SKM-1 treated with dmso at 0.1 percent for 144 hours (cell line): ENCODE measurements around the gene EIF2D.
"Not testable (repeated sequence)": the region's sequence is repeated elsewhere in the genome, so short reads cannot be mapped to it uniquely, and the experiment has no call there.

Experiments used
- DNase-seq: peaks from one replicate; lab custom pipeline; 2025; ENCODE audit not compliant: unreplicated experiment; lab: John Stamatoyannopoulos, UW

Gene EIF2D

DNA sequence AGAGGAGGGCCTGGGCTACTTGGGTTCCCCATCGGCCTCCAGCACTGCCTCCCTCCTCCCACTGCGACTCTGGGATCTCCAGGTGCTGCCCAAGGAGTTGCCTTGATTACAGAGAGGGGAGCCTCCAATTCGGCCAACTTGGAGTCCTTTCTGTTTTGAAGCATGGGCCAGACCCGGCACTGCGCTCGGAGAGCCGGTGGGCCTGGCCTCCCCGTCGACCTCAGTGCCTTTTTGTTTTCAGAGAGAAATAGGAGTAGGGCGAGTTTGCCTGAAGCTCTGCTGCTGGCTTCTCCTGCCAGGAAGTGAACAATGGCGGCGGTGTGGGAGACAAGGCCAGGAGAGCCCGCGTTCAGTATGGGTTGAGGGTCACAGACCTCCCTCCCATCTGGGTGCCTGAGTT lies 24.4 kb downstream of the EIF2D start:
- no peak for DNase-seq

DNA sequence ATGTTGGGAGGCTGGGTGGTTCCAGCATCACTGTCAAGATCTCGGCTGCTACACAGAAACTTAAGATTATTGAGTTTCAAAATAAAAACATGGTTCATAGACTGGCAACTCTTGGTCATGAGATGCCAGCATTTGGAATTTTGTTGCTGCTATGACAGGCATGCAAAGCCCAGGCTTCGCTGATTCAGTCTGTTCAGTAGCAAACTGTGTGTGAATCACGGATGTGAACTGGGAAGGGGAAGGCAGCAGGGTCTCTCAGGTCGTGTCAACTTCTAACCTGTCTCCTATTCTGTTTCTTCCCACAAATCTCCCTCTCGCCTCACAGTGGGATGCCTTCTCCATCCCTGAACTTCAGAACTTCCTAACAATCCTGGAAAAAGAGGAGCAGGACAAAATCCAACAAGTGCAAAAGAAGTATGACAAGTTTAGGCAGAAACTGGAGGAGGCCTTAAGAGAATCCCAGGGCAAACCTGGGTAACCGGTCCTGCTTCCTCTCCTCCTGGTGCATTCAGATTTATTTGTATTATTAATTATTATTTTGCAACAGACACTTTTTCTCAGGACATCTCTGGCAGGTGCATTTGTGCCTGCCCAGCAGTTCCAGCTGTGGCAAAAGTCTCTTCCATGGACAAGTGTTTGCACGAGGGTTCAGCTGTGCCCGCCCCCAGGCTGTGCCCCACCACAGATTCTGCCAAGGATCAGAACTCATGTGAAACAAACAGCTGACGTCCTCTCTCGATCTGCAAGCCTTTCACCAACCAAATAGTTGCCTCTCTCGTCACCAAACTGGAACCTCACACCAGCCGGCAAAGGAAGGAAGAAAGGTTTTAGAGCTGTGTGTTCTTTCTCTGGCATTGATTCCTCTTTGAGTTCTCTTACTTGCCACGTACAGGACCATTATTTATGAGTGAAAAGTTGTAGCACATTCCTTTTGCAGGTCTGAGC lies 25.5 kb downstream of the EIF2D start:
- DNase-seq, result no peak

DNA sequence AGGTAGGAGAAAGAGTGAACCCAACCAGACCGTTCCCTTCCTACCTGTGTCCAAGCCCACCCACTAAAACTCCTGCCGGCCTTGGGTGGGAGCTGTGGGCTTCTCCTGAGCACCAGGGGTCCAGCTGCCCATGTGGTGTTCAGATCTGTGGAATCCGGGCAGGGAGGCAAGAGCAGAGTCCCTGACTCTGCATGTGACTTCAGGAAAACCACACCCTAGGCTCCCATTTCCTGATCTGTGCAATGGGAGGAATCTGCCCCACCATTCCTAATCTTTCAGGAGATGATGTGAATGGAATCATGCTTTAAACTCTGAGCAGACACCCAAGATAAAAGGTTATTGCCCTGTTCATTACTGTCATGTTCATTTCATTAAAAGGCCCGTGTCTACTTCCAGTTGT lies 27.6 kb downstream of the EIF2D start:
- no peak for DNase-seq

DNA sequence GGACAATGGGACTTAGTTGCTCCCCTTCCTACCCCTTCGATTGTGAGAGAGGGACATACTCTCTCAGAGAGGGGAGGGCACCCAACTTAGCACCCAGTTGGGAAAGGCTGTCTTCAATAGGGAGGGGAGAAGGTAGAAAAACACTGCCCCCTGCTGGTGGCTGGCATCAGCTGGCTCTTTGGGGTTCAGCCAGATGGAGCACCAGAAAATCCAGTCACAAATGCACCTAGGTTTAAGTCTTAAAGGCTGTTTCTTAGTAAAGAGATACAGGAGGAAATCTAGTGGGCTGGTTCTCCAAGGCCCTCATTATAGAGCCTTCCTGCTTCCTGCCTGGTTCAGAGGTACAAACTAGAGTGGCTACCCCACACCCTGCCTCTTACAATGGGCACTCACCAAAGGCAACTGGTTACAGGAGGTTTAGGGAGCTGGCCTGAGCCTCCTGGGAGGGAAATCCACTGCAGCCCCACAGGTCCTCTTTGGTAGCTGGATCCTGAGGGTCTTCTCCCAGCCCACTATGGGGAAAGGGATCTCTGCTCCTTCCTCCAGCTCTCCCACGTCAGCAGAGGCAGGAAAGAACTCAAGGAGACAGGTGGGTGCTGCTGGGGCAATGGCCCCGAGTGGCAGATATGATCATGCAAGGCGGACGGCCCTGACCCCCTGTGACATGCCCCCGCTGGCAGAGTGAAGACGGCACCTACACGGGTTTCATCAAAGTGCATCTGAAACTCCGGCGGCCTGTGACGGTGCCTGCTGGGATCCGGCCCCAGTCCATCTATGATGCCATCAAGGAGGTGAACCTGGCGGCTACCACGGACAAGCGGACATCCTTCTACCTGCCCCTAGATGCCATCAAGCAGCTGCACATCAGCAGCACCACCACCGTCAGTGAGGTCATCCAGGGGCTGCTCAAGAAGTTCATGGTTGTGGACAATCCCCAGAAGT lies 28.3 kb downstream of the EIF2D start:
- DNase-seq, result peak; percentile 79

DNA sequence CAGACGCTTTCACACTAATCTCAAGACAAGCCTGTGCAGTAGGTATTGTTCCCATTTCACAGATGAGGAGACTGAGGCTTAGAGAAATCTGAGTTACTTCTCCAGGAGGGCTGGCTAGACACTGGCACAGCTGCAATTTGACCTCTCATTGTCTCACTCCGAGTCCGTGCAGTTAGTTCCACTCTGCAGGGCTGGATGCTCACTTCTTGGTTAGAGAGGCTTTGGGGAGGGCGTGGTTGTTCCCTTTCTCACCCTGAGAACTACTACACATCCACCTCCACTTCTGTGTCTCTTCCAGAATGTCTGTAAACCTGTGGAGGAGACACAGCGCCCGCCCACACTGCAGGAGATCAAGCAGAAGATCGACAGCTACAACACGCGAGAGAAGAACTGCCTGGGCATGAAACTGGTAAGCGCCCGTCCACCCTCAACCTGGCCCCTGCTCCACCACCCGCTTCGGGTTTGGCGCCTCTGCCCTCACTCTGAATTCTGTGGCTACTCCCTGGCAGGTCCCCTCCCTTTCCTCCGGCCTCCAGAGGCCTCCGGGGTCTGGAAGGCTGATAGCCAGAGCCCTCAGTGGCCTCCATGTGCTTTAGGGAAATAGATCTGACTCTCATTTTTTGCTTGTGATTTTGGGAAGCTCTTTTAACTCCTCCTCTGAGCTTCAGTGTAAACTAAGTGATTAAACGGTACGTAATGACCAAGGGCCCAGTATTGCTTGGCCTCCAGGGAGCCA lies 29.1 kb downstream of the EIF2D start:
- DNase-seq, result no peak

DNA sequence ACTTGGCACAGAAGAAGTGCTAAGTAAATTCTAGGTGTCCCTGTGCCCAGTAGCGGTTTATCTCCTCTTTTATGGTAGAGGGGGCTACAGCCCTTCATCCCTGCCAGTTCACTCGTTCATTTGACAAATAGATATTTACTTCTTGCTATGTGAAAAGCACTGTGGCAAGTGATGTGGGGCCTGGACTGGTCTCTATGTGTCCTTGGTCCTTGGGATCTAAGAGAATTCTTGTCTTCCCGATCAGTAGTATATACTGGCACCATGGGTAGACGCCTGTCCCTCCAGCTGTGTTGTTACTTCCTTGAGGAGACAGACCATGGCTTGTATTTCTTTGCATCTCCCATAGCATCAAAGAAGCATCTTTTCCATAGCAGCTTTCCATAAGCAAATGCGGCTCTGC lies 29.7 kb downstream of the EIF2D start:
- DNase-seq, result no peak

DNA sequence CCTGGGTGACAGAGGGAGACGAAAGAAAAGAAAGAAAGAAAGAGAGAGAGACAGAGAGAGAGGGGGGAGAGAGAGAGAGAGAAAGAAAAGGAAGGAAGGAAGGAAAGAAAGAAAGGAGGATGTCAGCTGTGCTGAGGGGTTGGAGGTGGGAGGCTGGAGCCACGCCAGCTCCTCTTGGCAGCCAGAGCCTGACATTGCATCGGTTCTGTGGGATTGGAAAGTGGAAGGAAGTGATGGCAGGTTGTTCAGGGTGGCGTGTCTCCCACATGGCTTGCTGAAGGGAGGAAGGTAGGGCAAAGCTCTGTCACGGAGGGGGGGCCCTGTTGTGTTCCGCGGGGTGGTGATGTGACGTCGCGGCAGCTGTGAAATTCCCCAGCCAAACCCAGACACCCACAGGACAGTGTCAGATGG lies 30.7 kb downstream of the EIF2D start:
- no peak for DNase-seq

DNA sequence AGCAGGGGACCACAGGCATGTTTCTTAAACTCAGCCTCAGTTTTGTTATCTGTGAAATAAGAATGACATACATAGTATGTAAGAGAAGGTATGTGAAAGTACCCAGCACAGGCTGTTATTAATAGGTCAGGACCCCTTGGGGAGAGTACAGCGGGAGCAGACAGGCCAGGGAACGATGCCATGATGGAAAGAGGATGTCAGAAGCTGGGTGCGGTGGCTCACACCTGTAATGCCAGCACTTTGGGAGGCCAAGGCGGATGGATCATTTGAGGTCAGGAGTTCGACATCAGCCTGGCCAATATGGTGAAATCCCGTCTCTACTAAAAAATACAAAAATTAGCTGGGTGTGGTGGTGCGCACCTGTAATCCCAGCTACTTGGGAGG lies 31.2 kb downstream of the EIF2D start:
- DNase-seq, result not testable (repeated sequence)

DNA sequence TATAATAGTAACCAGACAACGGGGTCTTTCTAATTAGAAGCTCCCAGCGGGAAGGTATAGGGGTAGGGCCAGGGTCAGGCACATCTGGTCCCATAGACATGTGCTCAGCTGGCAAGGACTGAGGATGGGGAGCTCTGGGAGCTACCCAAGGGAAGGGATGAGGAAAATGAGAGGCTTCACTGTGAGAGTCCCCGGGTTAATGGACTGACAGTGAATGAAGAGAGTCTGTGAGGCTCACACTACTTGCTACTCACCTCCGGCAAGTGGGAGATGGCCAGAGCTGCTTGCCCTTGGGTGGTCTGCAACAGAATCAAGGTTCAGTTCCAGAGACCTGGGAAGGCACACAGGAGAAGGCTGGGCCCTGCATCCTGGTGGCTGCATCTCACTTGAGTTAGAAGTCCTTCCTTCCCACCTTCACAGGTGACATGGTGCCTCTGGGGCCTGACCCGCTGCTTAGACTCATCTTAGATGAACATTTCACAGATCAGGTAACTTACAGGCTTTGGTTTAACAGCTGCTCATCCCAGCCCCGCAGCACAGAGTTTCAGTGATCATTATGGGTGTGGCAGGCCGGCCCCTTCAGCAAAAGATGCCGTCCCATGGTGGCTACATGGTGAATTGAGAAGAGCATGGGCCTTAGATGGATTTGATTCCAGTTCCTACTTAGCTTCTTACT lies 31.7 kb downstream of the EIF2D start:
- DNase-seq, result no peak

DNA sequence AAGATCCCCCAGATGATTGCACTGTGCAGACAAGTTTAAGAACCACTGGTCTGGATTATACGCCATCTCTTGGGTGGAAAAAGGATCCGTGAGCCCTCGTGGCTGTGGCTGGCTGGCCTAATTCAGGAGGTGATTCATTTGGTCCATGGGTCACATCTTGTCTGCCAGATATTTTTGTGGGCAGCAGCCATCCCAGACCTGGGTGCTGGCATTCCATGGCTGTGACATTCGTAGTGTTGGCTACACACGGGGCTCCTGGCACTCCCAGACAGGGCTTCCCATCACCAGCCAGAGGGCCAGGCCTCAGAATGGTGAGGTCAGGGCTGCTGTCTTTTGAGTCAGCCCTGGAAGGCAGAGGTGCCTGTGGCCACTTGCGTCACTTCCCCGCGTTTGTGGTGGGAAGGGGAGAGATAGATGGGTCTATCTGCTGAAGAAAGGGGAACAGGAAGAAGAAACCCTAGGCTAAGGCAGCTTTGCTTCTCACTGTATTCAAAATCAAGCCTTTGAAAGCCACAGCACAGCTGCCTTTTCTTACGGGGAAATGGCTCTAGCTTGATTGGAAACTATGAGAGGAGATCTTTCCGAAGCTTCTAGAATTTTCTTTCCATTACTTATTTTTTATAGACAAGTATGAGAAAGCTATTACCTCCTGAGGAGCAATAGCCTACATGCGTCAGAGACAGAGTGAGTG lies 32.4 kb downstream of the EIF2D start:
- peak; percentile 100 for DNase-seq

DNA sequence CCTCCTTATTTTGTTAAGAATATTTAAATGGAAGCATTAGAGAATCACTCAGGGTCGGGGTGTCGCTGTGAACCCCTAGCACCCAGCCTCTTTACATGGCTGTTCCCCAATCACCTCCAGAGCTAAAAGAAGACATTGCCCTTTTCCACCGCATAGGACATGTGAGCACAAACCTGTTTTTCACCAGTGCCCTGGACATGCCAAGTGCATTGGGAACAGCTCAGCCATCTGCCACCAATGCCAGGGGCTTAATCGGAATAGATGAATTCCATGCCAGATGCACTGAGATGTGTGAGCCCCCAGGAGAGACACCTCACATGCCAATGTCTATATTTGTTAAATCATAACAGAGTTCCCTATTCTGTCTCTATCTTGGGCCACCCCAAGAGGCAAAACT lies 33.3 kb downstream of the EIF2D start:
- no peak for DNase-seq

DNA sequence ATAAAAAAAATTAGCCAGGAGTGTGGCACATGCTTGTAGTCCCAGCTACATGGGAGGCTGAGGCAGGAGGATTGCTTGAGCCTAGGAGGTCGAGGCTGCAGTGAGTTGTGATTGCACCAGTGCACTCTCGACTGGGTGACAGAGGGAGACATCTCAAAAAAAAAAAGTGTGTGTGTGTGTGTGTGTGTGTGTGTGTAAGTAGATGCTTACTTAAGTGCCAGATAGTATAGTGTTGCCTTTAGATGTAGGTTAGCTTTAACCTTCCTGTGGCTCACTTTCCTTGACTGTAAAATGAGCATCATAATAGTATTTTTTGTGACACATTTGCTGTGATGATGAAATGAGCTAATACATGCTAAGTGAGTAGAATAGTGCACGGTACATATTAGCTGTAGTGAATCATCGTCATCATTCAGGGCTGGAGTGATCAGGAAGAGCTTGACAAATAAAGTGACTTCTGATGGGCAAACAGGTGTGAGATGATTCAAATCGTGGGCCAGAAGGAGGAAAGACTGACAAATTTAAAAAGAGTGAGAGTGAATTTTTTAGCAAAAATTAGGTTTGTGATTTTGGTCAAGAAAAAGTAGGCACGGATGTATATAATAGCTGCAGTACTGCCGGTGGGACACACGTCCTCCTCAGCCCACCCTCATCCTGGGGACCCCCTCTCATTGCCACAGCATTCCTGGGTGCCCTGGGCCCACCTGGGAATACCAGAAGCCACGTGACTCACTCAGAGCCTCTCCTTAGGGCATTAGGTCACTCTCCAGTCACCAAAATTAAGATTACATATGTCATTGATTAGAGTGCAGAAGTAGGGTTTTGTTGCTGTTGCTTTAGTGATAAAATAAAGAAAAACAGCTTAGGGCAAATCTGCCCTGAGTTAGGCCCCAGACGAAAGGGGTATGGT lies 33.9 kb downstream of the EIF2D start:
- no peak for DNase-seq

DNA sequence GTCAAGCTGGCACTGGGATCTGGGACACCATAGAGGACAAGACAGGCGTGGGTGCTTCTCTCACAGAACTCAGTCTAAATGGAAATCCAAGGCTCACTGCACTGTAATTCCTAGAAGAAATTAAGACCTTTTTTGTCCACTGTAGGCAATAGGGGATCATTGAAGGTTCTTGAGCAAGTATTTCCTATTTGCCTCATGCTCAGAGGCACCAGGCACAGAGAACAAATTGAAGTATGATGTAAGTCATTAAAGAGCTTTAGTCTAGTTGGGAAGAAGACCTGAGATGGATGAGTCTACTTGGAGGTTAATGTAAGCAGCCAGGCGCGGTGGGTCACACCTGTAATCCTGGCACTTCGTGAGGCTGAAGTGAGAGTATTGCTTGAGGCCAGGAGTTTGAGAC lies 34.6 kb downstream of the EIF2D start:
- no peak for DNase-seq

DNA sequence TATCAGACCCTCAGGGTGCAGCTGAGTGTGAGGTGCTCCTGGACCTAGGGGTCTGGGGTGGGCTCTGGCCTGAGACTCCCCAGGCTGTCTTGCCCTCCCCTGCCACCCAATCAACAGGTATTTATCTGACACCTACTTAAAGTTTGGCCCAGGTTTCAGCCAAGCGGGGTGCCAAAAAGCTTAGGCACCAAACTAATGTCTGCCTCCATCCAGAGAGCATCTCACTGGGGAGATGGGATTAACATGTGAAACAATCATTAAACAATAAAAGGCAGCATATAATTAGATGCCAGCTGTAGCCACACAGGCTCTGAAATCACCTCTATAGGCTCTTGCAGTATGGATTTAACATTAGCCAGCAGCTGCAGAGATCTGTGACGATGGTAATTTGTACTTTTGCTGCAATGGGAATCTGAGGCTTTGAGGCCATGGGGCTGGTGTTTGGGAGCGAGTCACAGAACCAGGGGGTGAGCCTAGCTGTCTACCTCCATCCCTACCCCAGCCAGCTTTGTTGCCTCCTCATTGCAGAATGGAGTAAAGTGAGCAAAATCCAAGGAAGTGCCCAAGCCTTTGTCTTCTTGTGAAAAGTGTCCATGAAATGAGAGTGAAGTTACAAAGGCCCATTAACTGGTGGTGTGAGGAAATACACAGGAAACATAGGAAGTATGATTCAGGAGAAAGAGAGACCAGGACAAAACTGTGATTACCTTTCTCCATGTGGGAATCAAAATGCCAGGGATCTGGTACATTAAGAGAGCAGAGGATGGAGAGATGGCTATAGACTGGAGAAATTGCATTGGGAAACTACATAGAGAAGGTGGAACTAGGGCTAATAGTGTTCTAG lies 36.1 kb downstream of the EIF2D start:
- DNase-seq, result no peak

DNA sequence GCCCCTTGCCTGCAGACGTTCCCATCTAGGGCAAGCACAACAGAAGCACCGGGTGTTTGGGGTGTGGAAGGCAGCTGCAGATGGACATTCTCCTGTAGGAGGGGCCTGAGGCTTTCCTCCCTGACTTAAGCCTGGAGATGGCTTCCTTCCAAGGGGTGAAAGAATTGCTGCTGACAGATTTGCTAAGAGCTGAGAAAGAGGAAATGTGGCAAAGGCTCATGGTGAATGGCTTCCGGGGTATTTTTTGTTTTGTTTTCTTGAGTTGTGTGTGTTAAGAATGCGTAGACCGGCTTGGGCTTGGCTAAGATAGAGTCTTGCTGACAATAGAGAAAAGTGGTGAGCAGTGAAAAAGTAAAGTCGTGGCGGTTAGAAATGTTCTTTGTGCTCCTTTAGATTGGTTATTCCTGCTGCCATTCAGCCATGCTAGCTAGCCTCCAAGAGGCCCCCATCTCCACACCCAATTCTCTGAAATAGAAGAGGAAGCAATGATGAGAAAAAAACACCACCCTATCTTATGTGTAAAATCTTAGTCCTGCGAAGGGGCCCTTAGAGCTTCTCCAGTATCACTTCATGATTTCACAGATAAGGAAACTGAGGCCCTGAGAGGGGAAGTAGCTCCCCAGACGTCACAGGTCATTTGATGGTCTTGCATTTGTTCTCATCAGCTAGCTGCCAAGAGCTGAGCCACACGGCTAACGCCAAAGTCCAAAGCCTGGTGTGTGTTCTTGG lies 36.9 kb downstream of the EIF2D start:
- peak; percentile 99 for DNase-seq

DNA sequence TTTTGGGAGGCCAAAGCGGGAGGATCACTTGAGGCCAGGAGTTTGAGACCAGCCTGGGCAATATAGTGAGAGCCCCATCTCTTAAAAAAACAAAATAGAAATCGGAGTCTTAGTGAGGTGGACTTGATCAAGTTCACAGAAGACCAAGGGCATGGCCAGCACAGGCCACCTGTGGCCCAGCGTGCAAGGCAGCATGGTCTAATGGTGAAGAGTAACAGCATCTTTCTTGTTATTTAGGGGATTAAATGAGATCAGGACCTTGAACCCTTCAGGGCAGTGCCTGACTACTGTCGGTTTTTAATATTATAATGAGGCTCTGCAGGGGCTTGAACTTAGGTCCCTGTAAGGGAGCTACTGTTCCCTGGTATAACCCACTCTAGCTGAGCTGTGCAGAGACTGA lies 38.5 kb downstream of the EIF2D start:
- no peak for DNase-seq

DNA sequence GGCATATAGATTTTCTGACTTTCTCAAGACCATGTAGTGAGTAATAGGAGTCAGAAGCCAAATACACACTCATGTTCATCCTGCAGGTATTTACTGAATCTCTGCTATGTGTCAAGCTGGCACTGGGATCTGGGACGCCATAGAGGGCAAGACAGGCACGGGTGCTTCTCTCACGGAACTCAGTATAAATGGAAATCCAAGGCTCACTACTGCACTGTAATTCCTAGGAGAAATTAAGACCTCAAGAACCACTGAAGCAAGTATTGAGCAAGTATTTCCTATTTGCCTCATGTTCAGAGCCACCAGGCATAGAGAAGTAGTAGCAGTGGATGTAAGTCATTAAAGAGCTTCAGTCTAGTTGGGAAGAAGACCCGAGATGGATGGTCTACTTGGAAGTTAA lies 38.9 kb downstream of the EIF2D start:
- DNase-seq, result peak; percentile 62
